ENCODE measurements around the gene MELTF.

MELTF gene

DNA sequence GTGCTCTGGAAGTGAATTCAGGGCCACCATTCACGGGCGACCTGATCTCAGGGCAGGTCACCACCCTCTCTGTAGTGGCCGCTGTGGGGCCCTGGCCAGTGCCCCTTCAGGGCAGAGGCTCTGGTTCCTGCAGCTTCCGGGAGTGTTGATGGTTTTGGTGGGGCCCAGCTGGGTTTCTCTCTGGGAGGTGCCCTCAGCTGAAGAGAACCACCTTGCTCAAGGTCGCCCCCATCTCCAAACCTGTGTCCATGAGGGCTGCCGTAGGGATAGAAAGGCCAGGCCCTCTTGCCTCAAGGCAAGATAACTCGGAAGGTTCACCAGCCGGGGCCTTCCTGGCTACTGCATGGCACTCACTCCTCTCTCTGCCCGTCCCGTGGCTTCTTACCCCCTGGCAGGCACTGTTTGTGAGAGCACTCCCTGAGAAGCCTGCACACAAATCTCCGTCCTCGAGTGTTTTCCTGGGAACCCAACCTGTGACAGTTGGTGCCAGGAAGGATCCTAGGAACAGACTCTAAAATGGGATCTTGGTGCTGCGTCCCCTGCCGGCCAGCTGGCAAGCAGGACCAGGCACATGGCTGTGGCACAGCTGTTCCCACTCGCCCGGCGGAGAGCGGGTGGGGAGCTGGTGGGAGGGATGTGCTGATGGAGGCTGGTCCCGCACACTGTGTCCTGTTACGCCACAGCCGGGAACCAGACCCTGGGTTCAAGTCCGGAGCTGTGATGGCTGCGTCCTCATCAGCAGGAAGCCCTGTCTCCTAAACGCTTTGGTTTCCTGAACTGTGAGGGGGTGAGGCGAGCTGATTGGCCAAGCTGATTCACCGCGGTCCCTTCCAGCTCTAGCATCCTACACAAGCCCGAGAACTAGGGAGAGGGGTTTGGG is 37.8 kb downstream of the MELTF start:
- DNase-seq, result no peak

DNA sequence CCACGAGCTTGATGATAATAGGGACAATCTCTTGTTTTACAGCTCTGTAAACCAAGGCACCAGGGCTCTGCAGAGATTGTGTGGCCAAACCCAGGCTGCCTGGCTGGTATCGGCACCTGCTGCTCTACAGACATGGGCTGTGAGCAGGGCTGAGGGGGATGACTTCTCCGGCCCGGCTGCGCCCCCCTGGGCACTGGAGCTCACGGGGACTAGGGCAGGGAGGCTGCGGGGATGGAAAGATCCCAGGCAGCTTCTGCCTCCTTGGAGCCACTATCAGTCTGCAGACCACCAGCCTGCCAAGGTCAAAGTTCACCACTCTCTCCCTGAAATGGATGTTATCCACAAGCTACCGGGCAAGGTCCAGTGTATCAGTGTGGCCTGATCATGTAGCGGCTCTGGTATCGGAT is 39.0 kb downstream of the MELTF start:
- DNase-seq, result no peak

- DNase-seq, result no peak
Observed at GRCh38 chr3:196989721-196990262, 39.8 kb downstream of the MELTF start.

DNA sequence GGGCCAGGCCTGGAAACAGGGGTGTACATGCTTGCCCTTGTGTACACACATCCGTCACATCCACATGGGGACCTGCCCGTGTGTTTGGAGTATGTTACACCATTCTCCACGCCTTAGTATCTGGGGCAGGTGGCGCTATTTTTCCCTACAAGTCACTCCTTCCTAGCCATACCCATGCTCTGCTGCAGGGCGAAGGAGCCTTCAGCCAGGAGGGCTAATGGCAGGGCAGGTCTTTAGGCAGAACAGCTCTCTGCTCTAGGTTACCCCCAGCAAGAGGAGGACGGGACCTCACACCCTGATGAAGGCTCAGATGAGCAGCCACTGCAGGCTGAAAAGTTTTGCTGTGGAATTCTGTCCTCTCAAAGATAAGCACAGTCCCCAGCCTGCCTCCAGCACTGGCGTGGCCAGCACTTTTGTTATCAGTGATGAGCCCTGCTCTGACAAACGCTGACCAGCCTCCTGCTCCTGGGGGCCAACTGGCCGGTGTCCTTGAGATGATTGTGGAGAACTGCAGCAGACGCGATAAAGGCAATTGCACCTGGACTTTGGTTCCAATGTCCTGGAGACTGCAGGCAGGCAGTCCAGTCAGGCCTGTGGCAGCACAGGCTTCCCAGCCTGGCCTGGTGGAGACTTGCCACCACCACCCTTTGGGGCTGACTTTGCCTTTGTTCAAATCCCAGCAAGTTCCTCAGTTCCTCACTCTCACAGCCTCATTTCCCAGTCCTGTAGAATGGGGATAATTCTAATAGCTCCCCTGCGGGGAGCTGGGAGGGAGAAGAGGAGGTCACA is 41.2 kb downstream of the MELTF start:
- DNase-seq, result peak; percentile 61

DNA sequence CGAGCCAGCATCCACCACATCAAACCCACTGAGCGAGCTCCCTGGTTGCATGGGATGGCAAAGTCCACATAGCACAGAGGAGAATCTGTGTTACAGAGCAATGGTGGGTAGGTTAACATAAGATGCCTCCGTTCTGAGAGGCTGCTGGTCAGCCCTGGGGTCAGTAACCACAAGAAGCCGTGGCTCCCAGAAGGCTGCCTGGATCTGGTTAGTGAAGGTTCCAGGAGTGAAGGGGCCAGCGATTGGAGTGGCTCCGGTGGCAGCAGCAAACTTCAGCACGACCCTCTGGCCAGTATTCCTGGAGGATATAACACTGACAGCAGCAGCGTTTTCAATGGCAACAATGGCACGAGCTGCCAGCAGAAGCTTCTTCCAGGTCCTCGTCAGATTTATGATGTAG is 42.6 kb downstream of the MELTF start:
- DNase-seq, result no peak

DNA sequence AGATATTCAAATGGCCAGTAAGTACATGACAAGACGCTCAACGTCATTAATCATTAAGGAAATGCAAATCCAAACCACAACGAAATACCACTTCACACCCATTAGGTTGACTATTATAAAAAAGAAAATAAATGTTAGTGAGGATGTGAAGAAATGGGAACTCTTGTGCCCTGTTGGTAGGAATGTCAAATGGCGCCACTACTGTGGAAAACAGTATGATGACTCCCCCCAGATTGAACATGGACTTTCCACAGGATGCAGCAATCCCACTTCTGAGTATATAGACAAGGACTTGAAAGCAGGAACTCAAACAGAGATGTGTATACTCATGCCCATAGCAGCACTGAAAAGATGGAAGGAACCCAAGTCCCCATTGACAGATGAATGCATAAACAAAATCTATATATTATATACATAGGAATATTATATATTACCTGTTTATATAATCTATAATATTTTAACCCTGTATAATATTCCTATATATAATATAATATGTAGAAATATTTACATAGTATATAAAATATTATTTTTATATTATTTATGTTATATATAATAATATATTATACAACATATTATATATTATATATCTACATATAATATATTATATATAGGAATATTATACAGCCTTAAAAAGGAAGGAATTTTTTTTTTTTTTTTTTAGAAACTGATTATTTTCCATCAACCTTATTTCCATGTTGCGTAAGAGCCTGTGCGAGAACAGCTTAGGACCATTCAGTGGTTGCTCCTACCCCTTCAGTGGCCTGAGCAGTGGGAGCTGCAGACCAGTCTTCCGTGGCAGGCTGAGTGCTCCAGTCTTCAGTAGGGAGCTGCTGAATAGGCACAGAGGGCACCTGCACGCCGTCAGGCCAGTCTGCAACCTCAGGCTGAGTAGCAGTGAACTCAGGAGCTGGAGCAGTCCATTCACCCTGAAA is 43.4 kb downstream of the MELTF start:
- no peak for DNase-seq

- no peak for DNase-seq
Observed at GRCh38 chr3:196985298-196985697, 44.3 kb downstream of the MELTF start.

GRCh38 chr3:196983186-196983585 is 46.4 kb downstream of the MELTF start:
- no peak for DNase-seq

DNA sequence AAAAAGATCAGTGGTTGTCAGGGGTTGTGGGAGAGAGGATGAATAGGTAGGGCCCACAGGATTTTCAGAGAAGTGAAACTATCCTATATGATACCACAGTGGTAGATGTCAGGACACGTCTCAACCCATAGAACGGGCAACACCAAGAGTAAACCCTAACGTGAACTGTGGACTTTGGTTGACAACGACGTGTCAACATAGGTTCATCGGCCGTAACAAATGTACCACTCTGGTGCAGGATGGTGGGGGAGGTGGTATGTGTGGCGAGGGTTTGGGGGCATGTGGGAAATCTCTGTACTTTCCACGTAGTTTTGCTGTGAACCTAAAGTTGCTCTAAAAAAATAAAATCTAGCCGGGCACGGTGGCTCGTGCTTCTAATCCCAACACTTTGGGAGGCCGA is 48.0 kb downstream of the MELTF start:
- no peak for DNase-seq

DNA sequence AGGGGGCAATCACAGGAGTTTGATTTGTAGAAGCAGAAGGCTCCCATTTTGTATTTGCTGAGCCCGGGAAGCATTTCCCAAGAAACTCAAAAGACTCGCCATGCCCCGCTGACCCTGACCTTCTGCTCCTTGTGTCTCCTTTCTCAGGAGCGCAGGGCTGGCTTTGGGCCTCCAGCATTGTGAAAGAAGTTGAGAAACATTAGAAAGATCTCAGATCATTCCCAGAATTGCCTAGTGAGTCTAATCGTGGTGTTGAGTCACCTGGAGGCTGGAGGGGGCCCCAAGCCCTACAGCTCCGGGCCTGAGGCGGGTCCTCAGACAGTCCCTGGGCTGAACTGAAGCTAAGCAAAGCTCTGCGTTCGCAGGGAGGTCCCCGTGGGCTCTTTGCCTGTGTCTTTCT is 50.1 kb downstream of the MELTF start:
- no peak for DNase-seq

DNA sequence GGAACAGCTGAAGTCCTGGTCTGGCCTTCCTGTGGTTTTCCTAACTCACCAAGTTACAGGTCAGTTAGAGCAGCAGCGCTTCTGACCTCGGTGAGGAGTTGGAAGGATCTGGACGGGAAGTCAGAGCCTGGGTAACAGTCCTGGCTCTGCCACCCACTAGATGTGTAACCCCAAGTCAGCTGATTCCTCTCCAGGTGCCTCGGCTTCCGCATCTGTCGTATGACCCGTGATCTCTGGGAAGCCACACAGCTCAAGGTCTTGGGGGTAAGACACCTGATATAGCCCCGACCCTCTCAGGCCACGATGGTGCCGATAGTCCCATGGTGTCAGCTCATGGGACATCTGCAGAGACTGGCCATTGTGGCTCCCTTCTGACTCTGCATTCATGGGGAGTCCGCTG is 52.7 kb downstream of the MELTF start:
- DNase-seq, result no peak

DNA sequence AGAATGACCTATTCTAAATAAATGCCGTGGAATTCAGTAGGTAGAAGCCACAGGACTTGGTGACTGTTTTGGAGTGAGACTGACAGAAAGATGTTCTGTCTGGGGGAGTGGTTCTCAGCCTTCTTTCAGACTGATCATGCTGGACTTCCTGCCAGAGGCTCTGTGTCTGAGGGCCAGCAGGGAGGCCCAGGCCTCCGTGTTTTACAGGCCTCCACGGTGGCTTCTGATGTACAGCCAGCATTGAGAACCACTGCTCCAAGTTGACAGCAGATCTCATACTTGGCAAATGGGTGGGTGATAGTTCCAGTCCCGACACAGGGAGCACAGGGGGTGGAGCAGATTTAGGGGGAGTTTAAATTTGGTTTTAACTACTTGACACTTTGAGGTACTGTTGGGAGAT is 54.3 kb downstream of the MELTF start:
- DNase-seq, result no peak

- DNase-seq, result no peak
Observed at GRCh38 chr3:196974661-196975060, 55.0 kb downstream of the MELTF start.

DNA sequence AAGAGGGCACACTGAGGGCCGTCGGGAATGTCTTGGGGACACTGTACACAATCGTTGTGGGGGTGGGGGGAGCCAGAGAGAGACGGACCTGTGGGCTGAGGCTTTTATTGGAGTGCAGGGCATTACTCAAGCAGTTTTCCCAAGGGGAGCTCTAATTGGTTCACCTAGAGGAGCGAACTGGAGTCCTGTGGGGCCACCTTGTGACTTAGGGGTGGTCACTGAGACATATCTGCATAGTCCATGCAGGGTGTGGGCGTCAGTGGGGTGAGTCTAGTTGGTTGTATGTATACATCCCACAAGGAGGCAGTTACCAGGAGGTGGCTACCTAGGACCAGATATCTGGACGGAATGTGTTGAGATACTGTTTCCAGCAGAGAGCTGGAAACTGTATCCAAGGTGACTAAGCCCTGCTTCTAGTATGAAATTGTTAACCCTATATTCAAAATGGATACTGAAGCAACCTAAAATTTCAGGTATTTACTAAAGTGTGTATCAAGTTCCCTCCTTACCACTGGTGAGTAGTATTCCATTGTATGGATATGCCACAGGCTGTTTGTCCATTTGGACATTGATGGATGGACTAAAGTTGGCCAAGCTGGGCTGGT is 58.4 kb downstream of the MELTF start:
- peak; percentile 75 for DNase-seq

- DNase-seq, result no peak
Observed at GRCh38 chr3:196970547-196971093, 59.0 kb downstream of the MELTF start.

DNA sequence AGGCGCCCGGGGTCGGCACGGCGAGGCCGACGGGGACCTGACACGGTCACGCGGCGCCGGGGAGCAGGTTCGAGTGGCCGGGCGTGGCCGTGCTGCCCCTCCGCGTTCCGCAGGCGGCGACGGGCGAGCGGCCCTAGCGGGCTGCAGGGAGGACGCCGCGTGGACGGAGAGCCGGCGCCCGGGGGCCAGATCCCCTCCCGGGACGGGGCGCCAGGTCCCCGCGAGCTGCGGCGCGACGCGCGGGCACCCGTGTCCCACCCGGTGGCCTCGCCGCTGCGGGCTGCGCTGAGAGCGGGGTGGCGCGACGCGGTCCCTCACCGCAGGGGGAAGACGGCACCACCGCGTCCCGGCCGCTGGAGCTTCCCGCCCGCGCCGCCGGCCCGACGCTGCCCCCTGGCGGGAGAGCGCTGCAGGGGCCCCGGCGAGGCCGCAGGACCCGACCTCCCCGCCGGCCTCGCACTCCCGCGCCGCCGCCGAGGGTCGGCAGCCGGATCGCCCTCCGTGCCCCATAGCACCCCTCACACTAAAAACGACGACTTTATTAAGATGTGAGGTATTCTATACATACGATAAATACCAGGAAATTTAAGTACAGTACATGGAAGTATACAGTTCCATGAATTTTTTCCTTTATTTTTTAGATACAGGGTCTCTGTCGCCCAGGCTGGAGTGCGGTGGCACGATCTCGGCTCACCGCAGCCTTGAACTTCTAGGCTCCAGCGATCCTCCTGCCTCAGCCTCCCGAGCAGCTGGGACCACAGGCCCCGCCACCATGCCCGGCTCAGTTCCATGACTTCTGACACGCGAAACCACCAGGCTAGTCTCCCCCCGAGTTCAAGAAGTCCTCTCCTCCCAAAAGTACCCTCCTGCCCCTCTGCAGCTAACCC is 59.7 kb downstream of the MELTF start:
- DNase-seq, result peak; percentile 83

DNA sequence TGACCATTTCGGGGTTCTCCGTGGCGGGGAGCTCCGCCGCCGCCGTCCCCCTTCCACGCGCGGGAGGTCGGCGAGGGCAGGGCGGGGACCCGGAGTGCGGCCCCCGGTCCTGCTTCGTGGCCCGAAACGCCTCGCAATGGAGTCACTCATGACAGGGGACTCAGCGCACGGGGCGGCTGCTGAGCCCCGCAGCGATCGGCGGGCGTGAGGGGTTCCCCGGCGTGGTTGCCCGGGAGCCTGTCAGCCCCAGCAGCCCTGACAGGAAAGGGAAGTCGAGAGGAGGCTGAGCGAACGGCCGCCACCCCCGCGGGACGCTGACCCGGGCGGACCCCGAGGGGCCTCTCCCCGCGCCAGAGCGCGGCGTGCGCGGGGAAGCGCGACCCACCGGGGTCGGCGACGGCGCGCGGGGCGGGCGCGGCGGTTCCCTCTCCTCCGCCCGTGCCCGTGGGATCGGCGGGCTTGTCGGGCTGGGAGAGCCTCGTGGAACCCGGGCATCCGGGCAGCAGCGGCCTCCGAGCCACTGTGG is 60.4 kb downstream of the MELTF start:
- DNase-seq, result peak; percentile 77

- peak; percentile 79 for DNase-seq
Observed at GRCh38 chr3:196968233-196969133, 61.1 kb downstream of the MELTF start, which contains the start of gene PIGZ. Gene PIGZ (minus strand): TSS chr3:196968833. CDS start chr3:196952031, 16,802 bp downstream.

All from hematopoietic multipotent progenitor cell treated with erythropoietin and hydrocortisone succinate and interleukin-3 and kit ligand, for 4 days (in vitro differentiated cells).